ENCODE results near the gene MOGAT3. TPM values are rescaled to one million over a fixed set of nuclear protein-coding genes. Genes with fewer than 3 reads are reported as not detected.

Gene MOGAT3
- polyA plus RNA-seq, 1 donor (not counting 4 experiments of a cell fraction or from before 2014, with no cell fraction given), result not detected

- Histone ChIP-seq H3K4me1 (ENCODE audit: control insufficient read depth, extremely low read depth, insufficient read depth, low read length) (peaks cover 21% of the 10 kb centered on the region), H3K9me3 (ENCODE audit: control insufficient read depth, low read depth, low read length) (no peaks in the 10 kb centered on the region), H3K4me2 (ENCODE audit: control insufficient read depth, extremely low read depth, insufficient read depth, low read depth, low read length) (no peak overlapping the region), H3K27ac (ENCODE audit: control insufficient read depth, insufficient read depth, low read length) (no peak overlapping the region), H2AFZ (ENCODE audit: control insufficient read depth, low read length) (no peak overlapping the region), H3K9ac (ENCODE audit: control insufficient read depth, extremely low read depth, insufficient read depth, low read length) (no peak overlapping the region), H3K4me3 (ENCODE audit: control insufficient read depth in 2 of 3, extremely low read depth in 1 of 3, insufficient read depth in 2 of 3, low read depth in 1 of 3, low read length in 3 of 3) (no peak overlapping the region), H4K20me1 (ENCODE audit: control insufficient read depth, extremely low read depth, insufficient read depth, low read length) (no peaks in the 10 kb centered on the region), H3K79me2 (ENCODE audit: control insufficient read depth, insufficient read depth, low read length) (peaks cover 29% of the 10 kb centered on the region), H3K27me3 (ENCODE audit: control insufficient read depth, extremely low read depth, insufficient read depth, low read length) (no peaks in the 10 kb centered on the region), H3K9me1 (ENCODE audit: control insufficient read depth, extremely low read depth, insufficient read depth, low read length) (no peaks in the 10 kb centered on the region), H3K36me3 (ENCODE audit: control insufficient read depth in 2 of 2, extremely low read depth in 1 of 2, insufficient read depth in 2 of 2, low read length in 2 of 2) (peaks cover 16 to 24% of the 10 kb centered on the region in 2 experiments)
- TF ChIP-seq, protein P1, sequence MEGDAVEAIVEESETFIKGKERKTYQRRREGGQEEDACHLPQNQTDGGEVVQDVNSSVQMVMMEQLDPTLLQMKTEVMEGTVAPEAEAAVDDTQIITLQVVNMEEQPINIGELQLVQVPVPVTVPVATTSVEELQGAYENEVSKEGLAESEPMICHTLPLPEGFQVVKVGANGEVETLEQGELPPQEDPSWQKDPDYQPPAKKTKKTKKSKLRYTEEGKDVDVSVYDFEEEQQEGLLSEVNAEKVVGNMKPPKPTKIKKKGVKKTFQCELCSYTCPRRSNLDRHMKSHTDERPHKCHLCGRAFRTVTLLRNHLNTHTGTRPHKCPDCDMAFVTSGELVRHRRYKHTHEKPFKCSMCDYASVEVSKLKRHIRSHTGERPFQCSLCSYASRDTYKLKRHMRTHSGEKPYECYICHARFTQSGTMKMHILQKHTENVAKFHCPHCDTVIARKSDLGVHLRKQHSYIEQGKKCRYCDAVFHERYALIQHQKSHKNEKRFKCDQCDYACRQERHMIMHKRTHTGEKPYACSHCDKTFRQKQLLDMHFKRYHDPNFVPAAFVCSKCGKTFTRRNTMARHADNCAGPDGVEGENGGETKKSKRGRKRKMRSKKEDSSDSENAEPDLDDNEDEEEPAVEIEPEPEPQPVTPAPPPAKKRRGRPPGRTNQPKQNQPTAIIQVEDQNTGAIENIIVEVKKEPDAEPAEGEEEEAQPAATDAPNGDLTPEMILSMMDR (optimal IDR thresholded peaks at IDR 0.05 in 1 of 3, IDR thresholded peaks at IDR 0.05 in 1 of 3, conservative IDR thresholded peaks at IDR 0.05 in 1 of 3; ENCODE audit: extremely low read depth in 1 of 3, insufficient read depth in 2 of 3, low read length in 3 of 3), result no peak
- no peak for TF ChIP-seq EZH2 (IDR thresholded peaks at IDR 0.05; ENCODE audit: low read length)
- DNase-seq (ENCODE audit: low read depth, low spot score), result no peak
- dilution Hi-C loops (cut with MboI; ENCODE audit: extremely low pct_ligation_motif_present, low sequenced_read_pairs), result no loop called here
- no peak for FAIRE-seq
These were observed 38.5 kb upstream of the MOGAT3 start for GRCh38 chr7:101239191-101239950.

DNA sequence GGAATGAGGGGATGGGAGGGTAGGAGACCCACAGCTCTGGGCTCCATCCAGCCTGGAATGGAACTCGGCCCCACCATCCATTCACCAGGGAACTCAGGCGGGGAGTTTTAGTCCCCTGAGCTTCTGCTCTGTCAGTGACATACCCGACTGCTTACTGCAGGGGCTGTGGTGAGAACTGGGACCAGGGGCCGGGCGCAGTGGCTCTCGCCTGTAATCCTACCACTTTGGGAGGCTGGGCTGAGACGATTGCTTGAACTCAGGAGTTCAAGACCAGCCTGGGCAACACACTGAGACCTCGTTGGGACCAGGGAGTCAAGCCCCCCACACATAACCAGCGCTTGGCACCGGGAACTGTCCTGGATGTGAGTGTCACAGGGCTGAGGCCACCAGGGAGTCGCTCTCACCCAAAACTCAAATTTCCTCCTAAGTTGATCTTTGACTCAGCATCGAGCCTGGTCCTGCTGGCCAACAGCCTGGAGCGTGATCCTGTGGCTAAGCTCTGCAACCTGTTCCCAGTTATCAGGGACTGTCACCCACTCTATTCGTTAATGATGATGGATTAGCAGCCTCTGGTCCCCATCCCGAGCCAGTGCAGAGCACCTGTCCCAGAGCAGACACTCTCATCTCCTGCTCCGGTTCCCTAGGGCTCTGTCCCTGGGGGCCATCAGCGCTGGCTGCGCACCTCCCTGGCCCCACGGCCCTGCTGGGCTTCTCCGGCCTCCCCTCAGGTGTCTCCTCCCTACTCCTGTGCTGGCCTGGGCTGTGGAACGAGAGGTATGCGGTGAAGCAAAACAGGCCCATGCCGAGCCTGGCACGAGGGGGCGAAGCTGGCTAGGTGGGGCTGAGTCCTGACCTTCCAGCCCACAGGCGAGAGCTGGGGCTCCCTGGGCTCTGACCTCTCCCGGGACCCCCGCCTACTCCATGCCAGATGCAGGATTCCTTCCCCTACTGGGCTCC is 37.7 kb upstream of the MOGAT3 start:
- H3K4me2 ChIP-seq (ENCODE audit: control insufficient read depth, extremely low read depth, insufficient read depth, low read depth, low read length), result no peak overlapping the region
- DNase-seq (ENCODE audit: low read depth, low spot score) (no peak), FAIRE-seq (no peak)
- H3K79me2 ChIP-seq (ENCODE audit: control insufficient read depth, insufficient read depth, low read length), result peaks cover 22% of the 10 kb centered on the region
- H3K36me3 ChIP-seq (ENCODE audit: control insufficient read depth in 2 of 2, extremely low read depth in 1 of 2, insufficient read depth in 2 of 2, low read length in 2 of 2), result peaks cover 16 to 24% of the 10 kb centered on the region in 2 experiments
- dilution Hi-C loops (cut with MboI; ENCODE audit: extremely low pct_ligation_motif_present, low sequenced_read_pairs), result no loop called here
- peaks cover 15% of the 10 kb centered on the region for H3K4me1 ChIP-seq (ENCODE audit: control insufficient read depth, extremely low read depth, insufficient read depth, low read length)
- no peak overlapping the region for H3K9ac ChIP-seq (ENCODE audit: control insufficient read depth, extremely low read depth, insufficient read depth, low read length)
- H3K27me3 ChIP-seq (ENCODE audit: control insufficient read depth, extremely low read depth, insufficient read depth, low read length), result no peaks in the 10 kb centered on the region
- no peaks in the 10 kb centered on the region for H4K20me1 ChIP-seq (ENCODE audit: control insufficient read depth, extremely low read depth, insufficient read depth, low read length)
- no peak overlapping the region for H3K4me3 ChIP-seq (ENCODE audit: control insufficient read depth in 2 of 3, extremely low read depth in 1 of 3, insufficient read depth in 2 of 3, low read depth in 1 of 3, low read length in 3 of 3)
- H3K9me1 ChIP-seq (ENCODE audit: control insufficient read depth, extremely low read depth, insufficient read depth, low read length), result no peaks in the 10 kb centered on the region
- no peak overlapping the region for H3K27ac ChIP-seq (ENCODE audit: control insufficient read depth, insufficient read depth, low read length)
- TF ChIP-seq, protein P1 (optimal IDR thresholded peaks at IDR 0.05 in 1 of 3, IDR thresholded peaks at IDR 0.05 in 1 of 3, conservative IDR thresholded peaks at IDR 0.05 in 1 of 3; ENCODE audit: extremely low read depth in 1 of 3, insufficient read depth in 2 of 3, low read length in 3 of 3), result no peak
- TF ChIP-seq EZH2 (IDR thresholded peaks at IDR 0.05; ENCODE audit: low read length), result no peak
- H3K9me3 ChIP-seq (ENCODE audit: control insufficient read depth, low read depth, low read length), result no peaks in the 10 kb centered on the region
- H2AFZ ChIP-seq (ENCODE audit: control insufficient read depth, low read length), result no peak overlapping the region

Data from keratinocyte (primary cell).